A673 (cell line): ENCODE measurements around the gene DSG1.
"Not testable (repeated sequence)": the region's sequence is repeated elsewhere in the genome, so short reads cannot be mapped to it uniquely, and the experiment has no call there.

Experiments used
- CTCF ChIP-seq: fragments of 300-800, 200-600 bp; sonication (generic); conservative IDR thresholded peaks from 2 replicates; pipeline ENCODE4 v1.5.1; 2017; ENCODE audit warnings: low read depth, mild to moderate bottlenecking, antibody characterized with exemption, low read length, moderate library complexity, mixed read lengths
- EZH2 ChIP-seq: fragments of 200-600 bp; sonication (generic); IDR thresholded peaks from 2 replicates; pipeline ENCODE4 v1.6.1; 2017; ENCODE audit warnings: borderline replicate concordance, low read depth, mild to moderate bottlenecking, mixed read lengths, antibody characterized with exemption, low read length; ENCODE audit not compliant: poor library complexity, severe bottlenecking

- TF ChIP-seq CTCF, EZH2: not testable (repeated sequence)
Measured at GRCh38 chr18:31353336-31353735, 35.4 kb downstream of the DSG1 start.
